HEK293 (cell line): Measurements from ENCODE around the gene HEPACAM2.
A peak's percentile ranks its signal among the peaks of the same experiment; 100 is the strongest.

Experiments
- IKZF3 ChIP-seq: fragments of 450-650 bp; IDR thresholded peaks from 2 replicates; pipeline ENCODE4 v1.5.0; 2018; ENCODE audit warnings: missing biosample characterization, mild to moderate bottlenecking, missing genetic modification characterization, moderate library complexity
- KLF16 ChIP-seq: fragments of 450-650 bp; formaldehyde crosslinking; IDR thresholded peaks from 2 replicates; pipeline ENCODE4 v1.5.1; 2017; ENCODE audit warnings: missing biosample characterization, missing genetic modification characterization
- MZF1 ChIP-seq: fragments of 450-650 bp; formaldehyde crosslinking; IDR thresholded peaks from 2 replicates; pipeline ENCODE4 v1.5.1; 2017; ENCODE audit warnings: missing biosample characterization, missing genetic modification characterization, borderline replicate concordance
- SP3 ChIP-seq: fragments of 450-650 bp; formaldehyde crosslinking; IDR thresholded peaks from 2 replicates; pipeline ENCODE4 v1.5.1; 2016; ENCODE audit warnings: missing biosample characterization, missing genetic modification characterization
- TRIM28 ChIP-seq: IDR thresholded peaks from 2 replicates; pipeline ENCODE4 v1.6.1; 2011; ENCODE audit warnings: low read length, control low read depth, borderline replicate concordance
- TSHZ1 ChIP-seq: fragments of 450-650 bp; formaldehyde crosslinking; IDR thresholded peaks from 2 replicates; pipeline ENCODE4 v1.5.1; 2016; ENCODE audit warnings: missing biosample characterization, missing genetic modification characterization, borderline replicate concordance
- YY1 ChIP-seq: fragments of 450-650 bp; formaldehyde crosslinking; IDR thresholded peaks from 2 replicates; pipeline ENCODE4 v1.5.1; 2018; ENCODE audit warnings: missing biosample characterization, missing genetic modification characterization
- ZBTB8A ChIP-seq: fragments of 450-650 bp; formaldehyde crosslinking; IDR thresholded peaks from 2 replicates; pipeline ENCODE4 v1.5.1; 2016; ENCODE audit warnings: missing biosample characterization, missing genetic modification characterization
- ZFP69B ChIP-seq: fragments of 450-650 bp; formaldehyde crosslinking; IDR thresholded peaks from 2 replicates; pipeline ENCODE4 v1.5.1; 2016; ENCODE audit warnings: missing biosample characterization, missing genetic modification characterization
- ZNF132 ChIP-seq: fragments of 450-650 bp; formaldehyde crosslinking; IDR thresholded peaks from 2 replicates; pipeline ENCODE4 v1.5.1; 2017; ENCODE audit warnings: missing biosample characterization, missing genetic modification characterization, borderline replicate concordance
- ZNF423 ChIP-seq: fragments of 450-650 bp; formaldehyde crosslinking; IDR thresholded peaks from 2 replicates; pipeline ENCODE4 v1.5.1; 2016; ENCODE audit warnings: missing biosample characterization, missing genetic modification characterization
- ZNF488 ChIP-seq: fragments of 450-650 bp; formaldehyde crosslinking; IDR thresholded peaks from 2 replicates; pipeline ENCODE4 v1.5.1; 2016; ENCODE audit warnings: missing biosample characterization, missing genetic modification characterization
- ZNF600 ChIP-seq: fragments of 450-650 bp; formaldehyde crosslinking; IDR thresholded peaks from 2 replicates; pipeline ENCODE4 v1.5.1; 2016; ENCODE audit warnings: missing biosample characterization, missing genetic modification characterization
- ZNF623 ChIP-seq: fragments of 450-650 bp; formaldehyde crosslinking; IDR thresholded peaks from 2 replicates; pipeline ENCODE4 v1.5.1; 2016; ENCODE audit warnings: missing biosample characterization, missing genetic modification characterization
- ZNF658 ChIP-seq: fragments of 450-650 bp; formaldehyde crosslinking; IDR thresholded peaks from 2 replicates; pipeline ENCODE4; 2016; ENCODE audit warnings: missing biosample characterization, missing genetic modification characterization
- ZNF660 ChIP-seq: fragments of 450-650 bp; IDR thresholded peaks from 2 replicates; pipeline ENCODE4 v1.5.1; 2018; ENCODE audit warnings: missing biosample characterization, mild to moderate bottlenecking, missing genetic modification characterization
- ZNF664 ChIP-seq: fragments of 450-650 bp; formaldehyde crosslinking; IDR thresholded peaks from 2 replicates; pipeline ENCODE4 v1.5.1; 2016; ENCODE audit warnings: missing biosample characterization, missing genetic modification characterization
- ZNF704 ChIP-seq: fragments of 450-650 bp; formaldehyde crosslinking; IDR thresholded peaks from 2 replicates; pipeline ENCODE4 v1.5.1; 2016; ENCODE audit warnings: missing biosample characterization, missing genetic modification characterization
- ZNF785 ChIP-seq: fragments of 450-650 bp; formaldehyde crosslinking; IDR thresholded peaks from 2 replicates; pipeline ENCODE4 v1.5.1; 2016; ENCODE audit warnings: missing biosample characterization, missing genetic modification characterization
- ZSCAN4 ChIP-seq: fragments of 450-650 bp; formaldehyde crosslinking; IDR thresholded peaks from 2 replicates; pipeline ENCODE4 v1.5.1; 2017; ENCODE audit warnings: missing biosample characterization, missing genetic modification characterization
- TF ChIP-seq, protein P1 (sequence below): fragments of 450-650 bp; formaldehyde crosslinking; conservative IDR thresholded peaks from 2 replicates; pipeline ENCODE4 v1.5.1; 2016; ENCODE audit warnings: low read depth, missing biosample characterization, missing genetic modification characterization
- TF ChIP-seq, protein P2 (sequence below): fragments of 450-650 bp; formaldehyde crosslinking; IDR thresholded peaks from 2 replicates; pipeline ENCODE4 v1.5.1; 2017; ENCODE audit warnings: missing biosample characterization, mild to moderate bottlenecking, missing genetic modification characterization, moderate library complexity
- TF ChIP-seq, protein P3 (sequence below): fragments of 450-650 bp; formaldehyde crosslinking; optimal IDR thresholded peaks from 2 replicates; pipeline ENCODE3; 2016; ENCODE audit warnings: missing biosample characterization, mild to moderate bottlenecking, missing genetic modification characterization
- TF ChIP-seq, protein P4 (sequence below): fragments of 450-650 bp; formaldehyde crosslinking; IDR thresholded peaks from 2 replicates; pipeline ENCODE4 v1.5.1; 2016; ENCODE audit warnings: missing biosample characterization, missing genetic modification characterization

HEPACAM2 gene

DNA sequence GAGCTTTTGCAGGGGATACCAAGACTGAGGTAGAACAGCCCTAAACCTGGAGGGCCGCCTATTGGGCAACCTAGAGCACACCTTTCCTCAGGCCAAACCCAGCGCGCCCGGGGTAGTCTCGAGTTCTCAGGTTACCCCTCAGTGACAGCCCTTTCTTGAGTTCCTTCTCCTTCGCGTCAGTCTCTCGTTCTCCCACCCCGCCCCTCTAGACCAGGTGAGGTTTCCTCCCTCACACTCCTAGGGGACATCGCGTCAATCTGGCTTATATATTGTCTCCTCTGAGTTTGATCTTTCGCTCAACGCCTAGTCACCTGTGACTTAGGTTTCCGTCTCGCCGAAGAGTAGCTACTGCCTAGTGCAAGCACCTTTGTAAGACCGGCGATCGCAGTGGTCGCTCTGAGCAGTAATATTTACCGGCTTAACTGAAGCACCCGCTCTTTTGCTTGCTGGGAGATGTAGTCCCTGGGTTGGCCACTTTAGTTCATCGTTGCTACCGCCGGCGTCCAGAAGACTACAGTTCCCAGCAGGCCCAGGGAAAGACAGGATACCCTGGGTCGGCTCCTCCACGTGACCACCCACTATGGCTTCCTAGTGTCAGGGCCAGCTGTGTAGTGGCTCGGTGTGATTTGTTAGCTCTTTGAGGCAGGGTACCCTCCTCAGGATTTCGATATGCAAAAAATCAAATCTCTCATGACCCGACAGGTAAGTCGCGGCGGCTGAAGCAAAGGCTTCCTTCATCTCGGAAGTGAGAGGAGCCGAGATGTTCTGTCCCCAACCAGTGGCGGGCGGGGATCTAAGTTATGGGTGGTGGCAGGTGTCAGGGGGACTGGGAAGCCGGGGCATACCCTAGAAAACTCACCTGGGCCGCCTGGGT, 5.8 kb upstream of the HEPACAM2 start, which contains the start of gene VPS50 (continued):
- TF ChIP-seq, protein P1, sequence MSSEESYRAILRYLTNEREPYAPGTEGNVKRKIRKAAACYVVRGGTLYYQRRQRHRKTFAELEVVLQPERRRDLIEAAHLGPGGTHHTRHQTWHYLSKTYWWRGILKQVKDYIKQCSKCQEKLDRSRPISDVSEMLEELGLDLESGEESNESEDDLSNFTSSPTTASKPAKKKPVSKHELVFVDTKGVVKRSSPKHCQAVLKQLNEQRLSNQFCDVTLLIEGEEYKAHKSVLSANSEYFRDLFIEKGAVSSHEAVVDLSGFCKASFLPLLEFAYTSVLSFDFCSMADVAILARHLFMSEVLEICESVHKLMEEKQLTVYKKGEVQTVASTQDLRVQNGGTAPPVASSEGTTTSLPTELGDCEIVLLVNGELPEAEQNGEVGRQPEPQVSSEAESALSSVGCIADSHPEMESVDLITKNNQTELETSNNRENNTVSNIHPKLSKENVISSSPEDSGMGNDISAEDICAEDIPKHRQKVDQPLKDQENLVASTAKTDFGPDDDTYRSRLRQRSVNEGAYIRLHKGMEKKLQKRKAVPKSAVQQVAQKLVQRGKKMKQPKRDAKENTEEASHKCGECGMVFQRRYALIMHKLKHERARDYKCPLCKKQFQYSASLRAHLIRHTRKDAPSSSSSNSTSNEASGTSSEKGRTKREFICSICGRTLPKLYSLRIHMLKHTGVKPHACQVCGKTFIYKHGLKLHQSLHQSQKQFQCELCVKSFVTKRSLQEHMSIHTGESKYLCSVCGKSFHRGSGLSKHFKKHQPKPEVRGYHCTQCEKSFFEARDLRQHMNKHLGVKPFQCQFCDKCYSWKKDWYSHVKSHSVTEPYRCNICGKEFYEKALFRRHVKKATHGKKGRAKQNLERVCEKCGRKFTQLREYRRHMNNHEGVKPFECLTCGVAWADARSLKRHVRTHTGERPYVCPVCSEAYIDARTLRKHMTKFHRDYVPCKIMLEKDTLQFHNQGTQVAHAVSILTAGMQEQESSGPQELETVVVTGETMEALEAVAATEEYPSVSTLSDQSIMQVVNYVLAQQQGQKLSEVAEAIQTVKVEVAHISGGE, result peak; percentile 69; the same call in 1 of the 2 replicates
- peak; percentile 97 for TF ChIP-seq YY1
- peak; percentile 34; the same call in 1 of the 2 replicates for TF ChIP-seq TRIM28
- peak; percentile 43; the same call in 1 of the 2 replicates for TF ChIP-seq ZBTB8A (tag by site-specific recombination)
- peak; percentile 75 for TF ChIP-seq SP3 (tag by site-specific recombination)
- peak; percentile 82 for TF ChIP-seq ZFP69B
- TF ChIP-seq, protein P2, sequence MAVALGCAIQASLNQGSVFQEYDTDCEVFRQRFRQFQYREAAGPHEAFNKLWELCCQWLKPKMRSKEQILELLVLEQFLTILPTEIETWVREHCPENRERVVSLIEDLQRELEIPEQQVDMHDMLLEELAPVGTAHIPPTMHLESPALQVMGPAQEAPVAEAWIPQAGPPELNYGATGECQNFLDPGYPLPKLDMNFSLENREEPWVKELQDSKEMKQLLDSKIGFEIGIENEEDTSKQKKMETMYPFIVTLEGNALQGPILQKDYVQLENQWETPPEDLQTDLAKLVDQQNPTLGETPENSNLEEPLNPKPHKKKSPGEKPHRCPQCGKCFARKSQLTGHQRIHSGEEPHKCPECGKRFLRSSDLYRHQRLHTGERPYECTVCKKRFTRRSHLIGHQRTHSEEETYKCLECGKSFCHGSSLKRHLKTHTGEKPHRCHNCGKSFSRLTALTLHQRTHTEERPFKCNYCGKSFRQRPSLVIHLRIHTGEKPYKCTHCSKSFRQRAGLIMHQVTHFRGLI (tag by site-specific recombination), result no peak
- no peak; the same call in 1 of the 2 replicates for TF ChIP-seq ZNF623 (tag by site-specific recombination)
- TF ChIP-seq, protein P3, sequence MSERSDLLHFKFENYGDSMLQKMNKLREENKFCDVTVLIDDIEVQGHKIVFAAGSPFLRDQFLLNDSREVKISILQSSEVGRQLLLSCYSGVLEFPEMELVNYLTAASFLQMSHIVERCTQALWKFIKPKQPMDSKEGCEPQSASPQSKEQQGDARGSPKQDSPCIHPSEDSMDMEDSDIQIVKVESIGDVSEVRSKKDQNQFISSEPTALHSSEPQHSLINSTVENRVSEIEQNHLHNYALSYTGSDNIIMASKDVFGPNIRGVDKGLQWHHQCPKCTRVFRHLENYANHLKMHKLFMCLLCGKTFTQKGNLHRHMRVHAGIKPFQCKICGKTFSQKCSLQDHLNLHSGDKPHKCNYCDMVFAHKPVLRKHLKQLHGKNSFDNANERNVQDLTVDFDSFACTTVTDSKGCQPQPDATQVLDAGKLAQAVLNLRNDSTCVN (tag by site-specific recombination), result peak; percentile 30
- TF ChIP-seq ZNF600, result peak; percentile 58; the same call in 1 of the 2 replicates
- TF ChIP-seq ZNF488 (tag by site-specific recombination), result no peak
- no peak for TF ChIP-seq IKZF3
- TF ChIP-seq ZNF132, result no peak
- TF ChIP-seq ZNF664 (tag by site-specific recombination), result peak; percentile 22; the same call in 1 of the 2 replicates
- TF ChIP-seq ZNF785 (tag by site-specific recombination), result no peak
- TF ChIP-seq, protein P4, sequence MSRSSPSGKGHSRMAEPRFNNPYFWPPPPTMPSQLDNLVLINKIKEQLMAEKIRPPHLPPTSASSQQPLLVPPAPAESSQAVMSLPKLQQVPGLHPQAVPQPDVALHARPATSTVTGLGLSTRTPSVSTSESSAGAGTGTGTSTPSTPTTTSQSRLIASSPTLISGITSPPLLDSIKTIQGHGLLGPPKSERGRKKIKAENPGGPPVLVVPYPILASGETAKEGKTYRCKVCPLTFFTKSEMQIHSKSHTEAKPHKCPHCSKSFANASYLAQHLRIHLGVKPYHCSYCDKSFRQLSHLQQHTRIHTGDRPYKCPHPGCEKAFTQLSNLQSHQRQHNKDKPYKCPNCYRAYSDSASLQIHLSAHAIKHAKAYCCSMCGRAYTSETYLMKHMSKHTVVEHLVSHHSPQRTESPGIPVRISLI (tag by site-specific recombination), result no peak
- peak; percentile 44 for TF ChIP-seq ZSCAN4 (tag by site-specific recombination)
- TF ChIP-seq ZNF704, result peak; percentile 94
- TF ChIP-seq KLF16 (tag by site-specific recombination), result peak; percentile 66
- TF ChIP-seq ZNF660 (tag by site-specific recombination), result peak; percentile 25; the same call in 1 of the 2 replicates
- no peak for TF ChIP-seq ZNF423
- no peak for TF ChIP-seq ZNF658 (tag by site-specific recombination)
- TF ChIP-seq MZF1 (tag by site-specific recombination), result no peak
- TF ChIP-seq TSHZ1 (tag by site-specific recombination), result no peak
